HFF-Myc (cell line): ENCODE data around the gene GBP6.
"Not testable (repeated sequence)": the region's sequence is repeated elsewhere in the genome, so short reads cannot be mapped to it uniquely, and the experiment has no call there.

Experiments used
- DNase-seq: peaks from one replicate; pipeline ENCODE4 v3.0.0-alpha.2; 2011; ENCODE audit warnings: low read depth; ENCODE audit errors: extremely low read depth
- H3K4me3 ChIP-seq: replicated peaks from 2 replicates; pipeline ENCODE4 v1.5.1; 2011; ENCODE audit warnings: low read depth, mild to moderate bottlenecking, control low read depth, low read length
- CTCF ChIP-seq: IDR thresholded peaks from 2 replicates; pipeline ENCODE4 v1.5.1; 2012; ENCODE audit warnings: mild to moderate bottlenecking, low read depth, low read length, control low read depth; ENCODE audit errors: missing control alignments

The GBP6 gene

DNA sequence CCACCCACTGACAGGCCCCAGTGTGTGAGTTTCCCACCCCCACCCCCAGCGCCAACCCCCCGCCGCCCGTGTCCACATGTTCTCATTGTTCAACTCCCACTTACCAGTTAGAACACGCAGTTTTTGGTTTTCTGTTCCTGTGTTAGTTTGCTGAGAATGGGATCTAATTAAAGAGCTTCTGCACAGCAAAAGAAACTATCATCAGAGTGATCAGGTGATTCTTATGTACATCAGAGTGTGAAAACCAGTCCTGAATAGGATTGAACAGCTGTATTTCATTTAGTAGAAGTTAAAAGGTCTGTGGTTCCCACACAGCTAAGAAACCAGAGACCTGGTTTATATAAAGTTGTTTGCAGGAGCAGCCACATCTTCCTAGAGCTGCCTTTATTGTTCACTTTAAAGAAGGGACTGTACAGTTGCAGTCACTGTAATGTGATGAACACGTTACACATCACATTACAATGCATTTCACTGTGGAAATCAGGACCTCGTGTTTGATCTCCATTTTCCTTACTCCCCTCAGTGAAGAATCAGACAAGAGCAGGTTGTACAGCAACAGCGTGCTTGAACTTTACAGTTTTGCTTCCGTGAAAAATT lies 1.2 kb downstream of the GBP6 start:
- H3K4me3 ChIP-seq, result no peak overlapping the region
- no peak for DNase-seq
- TF ChIP-seq CTCF, result no peak

- no peak for DNase-seq
- H3K4me3 ChIP-seq, result no peak overlapping the region
- TF ChIP-seq CTCF, result no peak
These were observed 3.4 kb downstream of the GBP6 start for GRCh38 chr1:89367221-89367620.

- no peak for TF ChIP-seq CTCF
- no peak for DNase-seq
- no peak overlapping the region for H3K4me3 ChIP-seq
These were observed 5.5 kb downstream of the GBP6 start for GRCh38 chr1:89369331-89369730.

- DNase-seq, H3K4me3 ChIP-seq: not testable (repeated sequence)
These were observed 10.0 kb downstream of the GBP6 start for GRCh38 chr1:89373810-89374209.

DNA sequence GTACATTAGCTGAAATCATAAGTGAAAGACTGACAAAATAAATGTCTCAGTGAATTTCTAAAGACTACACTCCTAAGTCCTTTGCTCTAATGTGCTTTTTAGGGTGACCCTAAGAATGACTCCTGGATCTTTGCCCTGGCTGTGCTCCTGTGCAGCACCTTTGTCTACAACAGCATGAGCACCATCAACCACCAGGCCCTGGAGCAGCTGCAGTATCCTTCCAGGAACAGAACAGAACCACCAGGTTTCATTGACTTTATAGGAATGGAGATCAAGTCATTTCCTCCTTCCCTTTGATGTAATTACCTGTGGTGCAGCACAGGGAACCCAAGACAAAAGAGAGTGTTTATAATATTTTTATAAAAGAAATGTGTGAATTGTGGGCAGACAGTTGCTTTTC lies 14.1 kb downstream of the GBP6 start:
- no peak overlapping the region for H3K4me3 ChIP-seq
- no peak for DNase-seq
- TF ChIP-seq CTCF, result no peak

DNA sequence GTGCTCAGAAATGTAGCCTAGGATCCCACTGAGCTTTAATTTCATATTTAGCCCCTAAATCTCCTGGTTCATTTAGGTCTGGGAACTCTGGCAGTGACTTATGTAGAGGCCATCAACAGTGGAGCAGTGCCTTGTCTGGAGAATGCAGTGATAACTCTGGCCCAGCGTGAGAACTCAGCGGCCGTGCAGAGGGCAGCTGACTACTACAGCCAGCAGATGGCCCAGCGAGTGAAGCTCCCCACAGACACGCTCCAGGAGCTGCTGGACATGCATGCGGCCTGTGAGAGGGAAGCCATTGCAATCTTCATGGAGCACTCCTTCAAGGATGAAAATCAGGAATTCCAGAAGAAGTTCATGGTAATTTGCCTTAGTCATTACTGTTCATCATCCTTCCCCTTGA lies 17.8 kb downstream of the GBP6 start:
- H3K4me3 ChIP-seq, result no peak overlapping the region
- DNase-seq, result no peak
- TF ChIP-seq CTCF, result no peak

DNA sequence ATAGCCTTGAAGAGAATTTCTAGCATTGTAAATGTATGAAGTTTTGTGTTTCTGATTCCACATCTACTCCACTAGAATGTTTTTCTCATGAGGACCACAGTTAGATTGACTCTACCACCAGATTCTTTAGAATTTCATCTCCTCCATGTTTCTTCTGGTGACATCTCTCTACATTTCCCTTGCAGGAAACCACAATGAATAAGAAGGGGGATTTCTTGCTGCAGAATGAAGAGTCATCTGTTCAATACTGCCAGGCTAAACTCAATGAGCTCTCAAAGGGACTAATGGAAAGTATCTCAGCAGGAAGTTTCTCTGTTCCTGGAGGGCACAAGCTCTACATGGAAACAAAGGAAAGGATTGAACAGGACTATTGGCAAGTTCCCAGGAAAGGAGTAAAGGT lies 18.6 kb downstream of the GBP6 start:
- DNase-seq, result no peak

More for the DNA sequence above, 18.6 kb downstream of the GBP6 start:
- TF ChIP-seq CTCF, result no peak
- H3K4me3 ChIP-seq, result no peak overlapping the region
